Right ventricle myocardium superior (tissue), 1 donor: ENCODE results near the gene PLEKHA1. TPM values are rescaled to one million over a fixed set of nuclear protein-coding genes. Genes with fewer than 3 reads are reported as not detected.

Experiments
- ATAC-seq: fragments of 200-7000 bp; cut with Tn5 transposase; one replicate; pipeline ENCODE4 v1.9.1; 2020; ENCODE audit warnings: mild to moderate bottlenecking; ENCODE audit not compliant: poor library complexity
- DNase-seq: peaks from one replicate; pipeline ENCODE4 v3.0.0-alpha.2; 2020
- intact Hi-C: fragments of 100-400 bp; cut with DNase I; formaldehyde crosslinking; loops from one replicate; pipeline ENCODE4 v1.11.2; 2022
- long read RNA-seq: library from polyadenylated mRNA; unstranded; transcript quantifications from one replicate; pipeline ENCODE4 v2.0.0, GENCODE V29; 2021
- total RNA-seq: library from RNA; stranded (reverse); fragmentation: NEBNext Ultra II Directional; extraction: Animal tissue kit (Norgen Biotek cat#: 25700); gene quantifications from one replicate; pipeline ENCODE4 v1.2.1, GENCODE V29; 2021
- donor health status: DM: no; HTN: yes; CAD: no; lungs with severe emphysema.

The PLEKHA1 gene
- total RNA-seq: 74.4 TPM
- long read RNA-seq, partial matches to known transcripts: 26 of 166 reads
- long read RNA-seq, other reads (novel, unspliced or antisense): 140 of 166 reads

- ATAC-seq (peak; percentile 90), DNase-seq (peak; percentile 98)
- intact Hi-C loops: no loop called here
Measured at GRCh38 chr10:122374237-122374858, at the start of gene PLEKHA1. Gene PLEKHA1, plus strand, starts transcription at chr10:122374708. Its CDS starts 18,493 bp downstream, at chr10:122393201.

DNA sequence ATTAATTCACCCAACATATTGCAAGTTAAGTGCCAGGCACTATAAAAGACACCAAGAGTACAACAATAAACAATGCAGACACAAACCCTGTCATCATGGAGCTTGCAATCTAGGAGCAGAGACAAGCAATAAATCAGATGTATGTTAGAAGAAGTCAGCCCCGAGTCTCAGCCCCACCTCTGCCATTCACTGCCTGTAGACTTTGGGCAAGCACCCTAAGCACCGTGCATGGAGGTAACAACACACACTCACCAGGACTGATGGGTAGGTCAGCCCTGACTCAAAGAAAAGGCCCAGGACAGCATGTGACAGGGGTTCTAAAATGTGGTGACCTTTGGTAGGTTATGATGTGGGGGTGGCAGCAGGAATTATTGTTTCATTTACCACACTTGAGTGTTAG lies 49.3 kb upstream of the PLEKHA1 start:
- intact Hi-C loops: no loop called here
- no peak for ATAC-seq
- no peak for DNase-seq

DNA sequence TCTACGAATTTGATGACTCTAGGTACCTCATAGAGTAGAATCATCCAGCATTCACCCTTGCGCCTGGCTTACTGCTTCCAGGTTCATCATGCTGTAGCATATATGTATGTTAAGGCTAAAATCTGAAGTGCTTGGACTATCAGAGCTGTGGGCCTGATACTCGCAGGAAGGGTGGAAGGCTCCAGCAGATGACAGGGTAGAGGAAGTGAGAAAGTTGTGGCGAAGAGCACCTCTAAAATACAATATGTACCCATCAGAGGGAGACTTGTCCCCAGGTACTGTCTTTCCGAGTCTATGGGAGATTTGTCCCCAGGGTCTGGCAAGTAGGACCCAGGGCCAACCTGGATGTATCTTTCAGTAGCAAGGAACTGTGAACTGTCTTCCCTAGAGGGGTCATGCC lies 48.1 kb upstream of the PLEKHA1 start:
- intact Hi-C loops: no loop called here
- no peak for DNase-seq

DNA sequence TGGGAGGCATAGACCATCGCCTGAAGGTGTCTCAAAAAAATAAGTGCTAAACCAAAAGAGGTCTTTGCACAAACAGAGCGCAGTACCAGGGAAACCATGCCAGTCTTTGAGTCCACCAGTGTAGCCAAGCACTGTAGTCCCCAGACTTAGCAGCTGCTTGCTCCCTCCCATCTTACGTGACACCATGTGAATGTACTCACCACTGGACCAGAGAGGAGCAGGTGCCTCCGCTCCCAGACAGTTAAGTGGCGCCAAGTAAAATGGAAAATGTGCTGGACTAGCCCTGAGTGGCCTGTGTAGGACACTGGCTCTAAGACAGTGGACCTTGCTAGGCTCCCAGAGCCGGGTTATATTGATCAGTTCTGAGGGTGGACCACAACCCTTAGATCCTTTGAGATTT lies 47.7 kb upstream of the PLEKHA1 start:
- ATAC-seq: no peak
- intact Hi-C loops: no loop called here

More for the DNA sequence above, 48.1 kb upstream of the PLEKHA1 start:
- ATAC-seq: no peak

DNA sequence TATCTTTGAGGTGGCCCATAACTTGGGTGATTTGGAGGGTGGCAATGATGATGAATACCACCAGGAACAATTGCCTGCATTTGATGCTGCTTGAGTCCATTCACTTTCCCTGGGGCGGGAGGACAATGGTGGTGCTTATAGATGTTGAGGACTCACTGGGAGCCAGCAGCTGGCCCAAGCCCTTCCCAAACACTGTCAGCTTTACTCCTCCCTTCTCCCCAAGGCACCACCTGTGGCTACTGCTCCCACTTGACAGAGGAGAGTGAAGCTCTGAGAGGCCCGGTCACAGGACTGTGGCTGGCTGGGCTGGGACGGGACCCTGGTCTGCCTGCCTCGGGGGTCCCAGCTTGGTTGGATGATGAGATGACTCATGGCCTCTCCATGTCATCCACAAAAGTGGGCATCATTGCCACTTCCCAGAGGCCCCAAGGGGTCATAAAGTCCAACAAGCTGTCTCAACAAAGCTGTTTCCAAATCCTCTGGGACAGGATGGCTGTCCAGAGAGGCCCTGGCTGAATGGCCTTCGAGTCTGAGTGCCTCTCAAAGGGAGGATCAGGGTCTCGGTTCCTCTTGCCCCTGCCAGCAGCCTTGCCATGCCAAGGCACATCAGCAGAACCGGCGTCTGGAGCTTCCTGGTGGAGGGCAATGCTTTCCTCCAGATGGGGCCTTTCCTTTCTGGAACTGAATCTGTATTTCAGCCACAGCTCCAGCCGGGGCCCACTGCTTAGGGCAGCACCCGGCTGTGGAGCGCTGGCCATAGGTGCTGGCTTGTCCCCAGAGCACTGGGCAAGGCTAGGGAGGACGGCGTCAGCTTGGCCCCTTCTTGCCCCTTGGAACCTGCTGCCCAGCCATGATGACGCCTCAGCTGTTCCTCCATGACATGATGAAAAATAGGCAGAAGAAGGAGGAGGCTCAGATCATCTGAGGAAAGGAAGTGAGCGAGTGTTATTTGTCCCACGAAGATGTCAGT lies 47.0 kb upstream of the PLEKHA1 start:
- intact Hi-C loops: no loop called here
- ATAC-seq (no peak), DNase-seq (no peak)

More for the DNA sequence above, 47.7 kb upstream of the PLEKHA1 start:
- DNase-seq: no peak

DNA sequence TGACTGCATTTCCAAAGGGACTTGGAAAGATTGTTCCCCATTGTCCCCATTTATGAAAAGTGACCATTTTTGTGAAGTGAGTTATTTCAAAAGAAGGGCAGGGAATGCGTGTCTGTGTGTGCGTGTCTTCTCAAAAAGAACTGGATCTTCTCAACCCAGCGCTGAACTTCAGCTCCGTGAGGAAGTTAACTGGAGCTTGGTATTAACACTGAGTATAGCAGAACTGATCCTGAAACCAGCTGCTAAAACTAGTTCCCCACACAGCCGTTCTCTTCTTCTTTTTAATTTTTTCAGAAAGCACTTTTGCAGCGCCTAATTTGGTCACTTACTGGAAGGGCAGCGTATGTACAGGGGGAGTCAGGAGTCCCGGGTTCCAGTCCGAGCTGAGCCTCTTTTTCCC lies 45.8 kb upstream of the PLEKHA1 start:
- intact Hi-C loops: no loop called here
- DNase-seq: no peak
- peak; percentile 55 for ATAC-seq

- ATAC-seq (no peak), DNase-seq (no peak)
- intact Hi-C loops: no loop called here
Measured at GRCh38 chr10:122329416-122329815, 45.1 kb upstream of the PLEKHA1 start.

DNA sequence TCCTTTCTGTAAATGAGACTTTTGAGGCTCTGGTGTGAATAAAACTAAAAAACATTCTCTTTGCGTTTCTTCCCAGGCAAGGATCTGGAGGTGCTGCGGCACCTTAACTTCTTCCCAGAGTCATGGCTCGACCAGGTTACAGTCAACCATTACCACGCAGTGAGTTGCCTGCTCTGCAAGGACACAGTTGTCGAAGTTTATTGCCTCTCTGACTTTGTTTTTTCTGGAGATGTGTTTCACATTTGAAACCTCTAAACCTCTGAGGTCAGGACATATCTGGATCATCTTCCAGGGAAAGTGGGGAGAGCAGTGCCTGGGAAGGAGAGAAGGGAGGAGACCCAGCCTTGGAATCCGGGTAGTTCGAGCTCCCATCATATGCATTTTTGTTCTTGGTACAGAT lies 43.4 kb upstream of the PLEKHA1 start:
- ATAC-seq: no peak
- intact Hi-C loops: no loop called here
- no peak for DNase-seq

GRCh38 chr10:122331615-122332446 lies 42.7 kb upstream of the PLEKHA1 start:
- no peak for ATAC-seq
- intact Hi-C loops: no loop called here
- no peak for DNase-seq

DNA sequence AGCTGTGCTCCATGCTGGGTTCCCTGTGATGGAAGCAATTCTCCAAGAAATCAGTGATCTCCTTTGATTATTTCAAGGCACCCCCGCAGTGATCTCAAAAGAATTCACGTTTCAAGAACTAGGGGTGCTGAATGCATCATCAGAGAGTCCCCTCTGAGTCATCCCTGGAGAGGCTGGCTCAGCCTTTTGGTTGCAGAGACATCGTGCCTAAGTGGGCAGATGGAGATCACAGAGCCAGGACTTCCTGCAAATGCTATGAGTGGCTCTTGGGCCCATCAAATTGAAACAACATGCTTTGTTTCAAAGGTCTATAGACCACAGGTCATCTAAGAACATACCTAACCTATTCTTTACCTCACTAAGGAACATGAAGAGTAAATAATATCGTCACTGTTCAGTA lies 41.5 kb upstream of the PLEKHA1 start:
- ATAC-seq (no peak), DNase-seq (no peak)
- intact Hi-C loops: no loop called here

DNA sequence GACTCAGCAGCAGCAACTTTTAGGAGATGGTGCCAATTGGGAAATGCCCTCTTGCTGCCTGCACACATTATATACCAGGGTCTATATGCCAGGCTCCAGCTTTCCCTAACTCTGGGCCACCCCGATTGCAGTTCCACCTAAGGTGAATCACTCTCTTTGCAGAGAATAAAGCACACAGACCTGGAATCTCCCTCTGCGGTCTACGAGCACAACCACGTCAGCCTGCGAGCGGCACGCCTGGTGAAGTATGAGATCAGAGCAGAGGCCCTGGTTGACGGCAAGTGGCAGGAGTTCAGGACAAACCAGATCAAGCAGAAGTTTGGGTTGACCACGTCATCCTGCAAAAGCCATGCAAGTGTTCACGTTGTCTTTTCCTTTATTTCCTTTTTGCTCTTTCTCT lies 38.2 kb upstream of the PLEKHA1 start:
- no peak for ATAC-seq
- DNase-seq: no peak
- intact Hi-C loops: loop anchor here (5.0 kb wide), 1 partner anchor 34 kb away; no protein-coding TSS in a partner anchor

DNA sequence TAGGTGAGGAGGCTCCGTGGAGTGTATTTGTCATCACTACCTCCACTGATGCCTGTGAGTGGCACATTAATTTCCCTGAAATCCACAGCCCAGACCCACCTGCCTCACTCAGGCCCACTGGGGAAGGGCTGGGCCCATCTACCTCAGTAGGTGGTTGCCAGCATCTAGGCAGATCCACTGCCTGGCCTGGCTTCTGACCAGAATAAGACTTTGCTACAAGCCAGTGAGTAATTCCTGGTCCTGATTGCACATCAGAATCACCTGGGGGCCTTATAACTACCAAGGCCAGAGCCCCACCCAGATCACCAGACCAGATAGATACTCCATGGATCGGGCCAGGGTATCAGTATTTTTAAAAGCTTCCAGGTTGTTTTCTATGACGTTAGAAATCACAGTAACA lies 37.5 kb upstream of the PLEKHA1 start:
- no peak for ATAC-seq
- intact Hi-C loops: loop anchor here (5.0 kb wide), 1 partner anchor 35 kb away; no protein-coding TSS in a partner anchor

GRCh38 chr10:122338609-122339441 lies 35.7 kb upstream of the PLEKHA1 start:
- intact Hi-C loops: loop anchor here (5.0 kb wide), 1 partner anchor 37 kb away; no protein-coding TSS in a partner anchor

More for the DNA sequence above, 37.5 kb upstream of the PLEKHA1 start:
- no peak for DNase-seq

DNA sequence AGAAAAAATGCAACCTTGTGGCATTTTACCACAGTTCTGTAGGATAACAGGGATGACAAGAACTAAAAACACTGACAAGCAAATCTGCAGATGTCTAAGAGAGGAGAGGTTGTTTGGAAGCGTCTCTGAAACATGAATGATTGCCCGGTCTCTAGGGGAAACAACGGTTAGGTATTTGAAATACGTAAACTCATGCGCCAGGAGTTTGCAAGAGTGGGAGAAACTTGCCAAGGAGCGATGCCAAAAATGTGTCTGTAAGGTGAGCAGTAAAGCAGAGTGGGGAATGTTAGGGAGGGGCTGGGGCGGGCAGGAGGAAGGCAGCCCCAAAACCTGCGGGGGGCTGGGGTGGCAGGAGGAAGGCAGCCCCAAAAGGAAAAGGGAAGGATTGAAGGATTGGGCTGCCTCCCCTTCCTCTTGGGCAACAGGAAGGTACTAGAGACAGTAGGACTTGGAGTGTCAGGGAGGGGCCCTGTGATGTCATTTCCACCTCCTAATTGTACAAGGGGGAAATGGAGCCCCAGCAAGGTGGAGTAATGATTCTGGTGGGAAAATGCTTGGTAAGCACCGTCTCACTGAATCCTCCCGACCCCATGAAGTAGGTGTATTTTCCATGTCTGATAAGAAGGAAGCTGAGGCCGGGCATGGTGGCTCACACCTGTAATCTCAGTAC lies 33.2 kb upstream of the PLEKHA1 start:
- ATAC-seq (peak; percentile 78), DNase-seq (no peak)
- intact Hi-C loops: loop anchor here (5.0 kb wide), 1 partner anchor 91 kb away; no protein-coding TSS in a partner anchor

More at GRCh38 chr10:122338609-122339441, 35.7 kb upstream of the PLEKHA1 start:
- no peak for DNase-seq
- ATAC-seq: peak; percentile 34

DNA sequence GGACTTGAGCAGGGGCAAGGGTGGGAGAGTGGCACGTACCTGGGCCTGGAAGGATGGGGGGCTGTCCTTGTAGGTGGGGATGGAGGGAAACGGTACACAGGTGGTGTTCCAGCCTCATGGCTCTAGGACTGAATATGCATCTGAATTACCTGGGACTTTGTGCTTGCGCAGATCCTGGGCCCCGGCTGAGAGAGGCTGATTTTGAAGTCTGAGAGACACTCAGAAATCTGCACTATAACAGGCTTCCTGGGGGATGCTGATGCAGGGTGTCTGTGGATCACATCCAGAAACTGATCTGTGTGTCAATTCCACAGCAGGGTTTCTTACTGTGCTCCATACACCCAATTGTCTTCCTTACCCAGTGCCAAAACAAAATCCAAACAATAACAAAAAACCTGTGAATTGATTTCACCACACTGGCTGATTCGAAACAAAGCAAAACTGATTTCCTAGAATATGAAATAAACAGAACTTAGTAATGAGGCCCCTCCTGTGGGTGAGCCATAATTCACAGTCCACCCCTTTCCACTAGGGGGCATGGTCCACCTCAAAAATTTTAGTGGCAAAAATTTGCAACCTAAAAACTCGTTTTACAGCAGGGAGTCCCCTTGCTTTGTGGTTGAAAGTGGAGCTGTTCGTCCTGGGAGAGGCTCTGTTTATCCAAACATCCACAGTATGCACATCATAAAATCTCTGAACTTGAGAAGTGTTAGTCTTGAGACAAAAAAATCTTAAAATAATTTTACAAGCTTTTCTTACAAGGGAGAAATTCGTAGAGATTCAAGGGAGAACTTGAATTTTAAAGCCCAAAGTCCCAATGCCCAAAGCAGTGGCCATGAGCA lies 32.0 kb upstream of the PLEKHA1 start:
- intact Hi-C loops: loop anchor here (5.0 kb wide), 1 partner anchor 90 kb away; no protein-coding TSS in a partner anchor
- no peak for DNase-seq
- ATAC-seq: peak; percentile 52

DNA sequence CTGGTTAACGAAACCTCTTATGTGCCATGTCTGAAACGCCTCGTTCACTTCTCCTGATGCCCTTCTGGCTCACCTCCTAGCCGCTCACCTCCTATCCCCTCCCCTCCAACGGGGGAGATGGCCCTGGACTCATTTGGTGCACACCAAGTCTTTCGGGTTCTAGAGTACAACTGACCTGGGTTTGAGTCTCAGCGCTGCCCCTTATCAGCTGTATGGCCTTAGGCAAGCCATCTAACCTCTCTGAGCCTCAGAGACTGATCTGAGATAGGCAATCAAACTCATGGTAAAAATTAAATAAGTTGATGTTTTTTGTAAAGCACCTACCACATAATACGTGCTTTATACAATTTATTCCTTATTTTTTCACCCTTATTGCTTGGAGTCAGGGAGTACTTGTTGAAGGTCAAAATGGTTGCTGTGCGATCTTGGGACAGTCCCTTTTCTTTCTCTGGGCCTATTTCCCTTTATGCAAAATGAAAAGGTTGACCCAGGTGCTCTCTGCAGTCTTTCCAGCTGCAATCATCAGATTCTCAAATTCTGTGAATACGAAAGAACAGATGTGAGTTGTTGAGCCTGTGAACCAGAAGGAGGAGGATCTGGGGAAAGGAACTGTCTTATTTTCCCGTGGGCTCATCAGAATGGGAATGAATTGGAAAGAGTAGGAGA lies 31.2 kb upstream of the PLEKHA1 start:
- ATAC-seq: no peak

More for the DNA sequence above, 31.2 kb upstream of the PLEKHA1 start:
- DNase-seq: no peak
- intact Hi-C loops: loop anchor here (5.0 kb wide), 1 partner anchor 89 kb away; no protein-coding TSS in a partner anchor
